Measurements from ENCODE around the gene PLCG2.

PLCG2 gene

DNA sequence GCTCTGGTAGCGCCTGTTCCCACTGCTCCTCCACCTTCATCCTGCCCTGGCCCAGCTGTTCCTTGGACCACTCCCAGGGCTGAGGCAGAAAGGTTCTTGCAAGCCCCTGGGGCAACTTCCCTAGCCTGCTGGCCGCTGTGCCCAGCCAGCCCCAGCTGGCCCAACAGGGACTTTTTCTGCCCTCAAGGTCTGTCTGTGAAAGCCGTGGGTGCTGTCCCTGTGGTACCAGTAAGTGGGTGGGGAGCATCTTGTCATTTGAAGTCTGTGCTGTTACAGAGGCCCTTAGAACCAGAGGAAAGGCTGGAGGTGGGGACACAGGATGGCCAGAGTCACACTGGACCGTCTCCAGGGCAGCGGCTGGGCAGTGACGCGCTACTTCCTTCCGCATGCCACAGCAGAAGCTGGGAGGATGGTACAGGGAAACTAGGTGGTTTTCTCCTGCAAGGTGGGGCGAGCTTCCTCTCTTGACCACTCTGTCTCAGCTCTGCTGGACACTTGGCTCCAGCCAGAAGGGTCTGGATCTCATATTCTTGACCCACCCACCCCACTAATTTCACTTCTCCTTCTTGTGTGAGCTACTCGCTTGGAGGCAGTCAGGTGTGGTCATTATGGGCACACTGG lies 87.8 kb downstream of the PLCG2 start:
- no peak overlapping the region for H3K4me3 Mint-ChIP-seq

GRCh38 chr16:81868057-81868748 lies 89.1 kb downstream of the PLCG2 start:
- H3K36me3 Mint-ChIP-seq (ENCODE audit: low read depth), result no peaks in the 10 kb centered on the region
- H3K4me1 Mint-ChIP-seq, result peaks cover 7% of the 10 kb centered on the region
- H3K9me3 Mint-ChIP-seq, result no peaks in the 10 kb centered on the region
- H3K27me3 Mint-ChIP-seq (ENCODE audit: low read depth), result peaks cover 32% of the 10 kb centered on the region
- H3K27ac Mint-ChIP-seq, result no peak overlapping the region
- H3K4me3 Mint-ChIP-seq, result no peak overlapping the region
- TF ChIP-seq, protein P1, sequence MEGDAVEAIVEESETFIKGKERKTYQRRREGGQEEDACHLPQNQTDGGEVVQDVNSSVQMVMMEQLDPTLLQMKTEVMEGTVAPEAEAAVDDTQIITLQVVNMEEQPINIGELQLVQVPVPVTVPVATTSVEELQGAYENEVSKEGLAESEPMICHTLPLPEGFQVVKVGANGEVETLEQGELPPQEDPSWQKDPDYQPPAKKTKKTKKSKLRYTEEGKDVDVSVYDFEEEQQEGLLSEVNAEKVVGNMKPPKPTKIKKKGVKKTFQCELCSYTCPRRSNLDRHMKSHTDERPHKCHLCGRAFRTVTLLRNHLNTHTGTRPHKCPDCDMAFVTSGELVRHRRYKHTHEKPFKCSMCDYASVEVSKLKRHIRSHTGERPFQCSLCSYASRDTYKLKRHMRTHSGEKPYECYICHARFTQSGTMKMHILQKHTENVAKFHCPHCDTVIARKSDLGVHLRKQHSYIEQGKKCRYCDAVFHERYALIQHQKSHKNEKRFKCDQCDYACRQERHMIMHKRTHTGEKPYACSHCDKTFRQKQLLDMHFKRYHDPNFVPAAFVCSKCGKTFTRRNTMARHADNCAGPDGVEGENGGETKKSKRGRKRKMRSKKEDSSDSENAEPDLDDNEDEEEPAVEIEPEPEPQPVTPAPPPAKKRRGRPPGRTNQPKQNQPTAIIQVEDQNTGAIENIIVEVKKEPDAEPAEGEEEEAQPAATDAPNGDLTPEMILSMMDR (IDR thresholded peaks at IDR 0.05; ENCODE audit: unreplicated experiment in 3 of 3), result no peak

More for the DNA sequence above, 87.8 kb downstream of the PLCG2 start:
- Mint-ChIP-seq H3K4me1 (peaks cover 7% of the 10 kb centered on the region), H3K27me3 (ENCODE audit: low read depth) (peaks cover 34% of the 10 kb centered on the region), H3K9me3 (no peaks in the 10 kb centered on the region), H3K36me3 (ENCODE audit: low read depth) (no peaks in the 10 kb centered on the region), H3K27ac (no peak overlapping the region)
- TF ChIP-seq, protein P1 (IDR thresholded peaks at IDR 0.05; ENCODE audit: unreplicated experiment in 3 of 3), result no peak

DNA sequence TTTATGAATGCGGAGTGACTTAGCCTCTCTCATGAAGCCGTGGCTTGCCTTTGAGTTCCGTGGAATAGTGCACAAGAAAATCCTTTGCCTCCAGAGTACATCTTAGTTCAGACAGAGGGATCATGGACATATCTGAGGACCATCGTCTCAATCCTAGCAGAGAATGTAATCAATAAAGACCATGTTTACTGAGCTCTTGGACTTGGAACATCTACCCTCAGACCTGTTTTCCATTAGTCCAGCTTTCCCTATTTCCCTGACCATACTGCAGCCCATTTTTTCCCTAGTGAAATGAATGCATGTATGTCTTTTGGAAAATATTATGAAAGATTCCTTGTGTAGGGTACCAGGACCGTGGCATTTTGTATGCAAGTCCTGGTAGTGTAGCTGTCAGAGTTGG lies 90.2 kb downstream of the PLCG2 start:
- Mint-ChIP-seq H3K27ac (no peak overlapping the region), H3K4me1 (peaks cover 5% of the 10 kb centered on the region), H3K27me3 (ENCODE audit: low read depth) (peaks cover 26% of the 10 kb centered on the region), H3K36me3 (ENCODE audit: low read depth) (no peaks in the 10 kb centered on the region), H3K9me3 (no peaks in the 10 kb centered on the region), H3K4me3 (no peak overlapping the region)
- TF ChIP-seq, protein P1 (IDR thresholded peaks at IDR 0.05; ENCODE audit: unreplicated experiment in 3 of 3), result no peak

GRCh38 chr16:81873206-81873605 lies 94.1 kb downstream of the PLCG2 start:
- no peak overlapping the region for H3K27ac Mint-ChIP-seq
- H3K4me3 Mint-ChIP-seq, result no peak overlapping the region
- H3K4me1 Mint-ChIP-seq, result no peaks in the 10 kb centered on the region
- no peaks in the 10 kb centered on the region for H3K36me3 Mint-ChIP-seq (ENCODE audit: low read depth)
- TF ChIP-seq, protein P1 (IDR thresholded peaks at IDR 0.05; ENCODE audit: unreplicated experiment in 3 of 3), result no peak
- peaks cover 18% of the 10 kb centered on the region for H3K27me3 Mint-ChIP-seq (ENCODE audit: low read depth)
- no peaks in the 10 kb centered on the region for H3K9me3 Mint-ChIP-seq

DNA sequence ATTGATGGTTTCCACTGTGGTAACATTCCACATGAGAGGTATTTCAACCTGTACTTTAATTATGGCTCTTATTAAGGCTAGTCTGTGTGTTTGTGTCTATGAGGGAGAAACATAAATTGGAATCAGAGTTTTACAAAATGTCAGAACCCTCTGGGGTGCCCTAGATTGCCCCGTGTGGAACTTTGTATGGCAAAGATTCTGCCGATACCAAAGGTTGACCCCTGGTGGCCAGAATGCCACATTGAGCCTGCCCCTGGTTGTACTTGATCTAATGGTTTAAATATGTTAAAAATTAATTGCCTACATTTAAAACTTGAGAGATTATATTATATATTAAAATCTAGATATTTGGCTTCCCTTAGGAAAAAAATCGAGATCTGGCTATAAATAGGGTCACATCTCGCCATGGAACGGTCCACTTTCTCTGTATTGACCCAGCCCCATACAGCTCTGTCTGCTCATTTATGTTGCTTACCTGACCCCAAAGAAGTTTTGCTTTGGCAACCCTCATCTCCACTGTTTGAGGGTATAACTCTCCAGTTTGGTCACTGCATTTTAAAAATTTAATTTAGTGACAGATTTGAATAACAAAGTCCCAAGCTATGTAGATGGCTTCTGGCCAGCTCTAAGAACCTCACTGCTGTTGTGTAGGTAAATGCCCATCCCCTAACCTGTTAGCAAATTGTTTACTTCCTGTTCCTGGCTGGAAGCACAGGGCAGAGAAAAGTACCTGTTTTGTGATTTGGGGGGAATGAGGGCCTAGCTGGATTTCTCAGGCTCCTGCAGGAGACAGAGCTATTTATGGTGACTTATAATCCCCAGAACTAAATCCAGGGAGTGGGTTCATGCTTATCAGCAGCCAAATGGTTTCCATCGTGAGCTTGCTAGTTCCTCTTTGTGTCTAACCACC lies 95.0 kb downstream of the PLCG2 start:
- H3K4me1 Mint-ChIP-seq, result no peaks in the 10 kb centered on the region
- peaks cover 16% of the 10 kb centered on the region for H3K27me3 Mint-ChIP-seq (ENCODE audit: low read depth)
- H3K9me3 Mint-ChIP-seq, result no peaks in the 10 kb centered on the region
- H3K36me3 Mint-ChIP-seq (ENCODE audit: low read depth), result no peaks in the 10 kb centered on the region
- H3K27ac Mint-ChIP-seq, result no peak overlapping the region
- TF ChIP-seq, protein P1 (IDR thresholded peaks at IDR 0.05; ENCODE audit: unreplicated experiment in 3 of 3), result peak; percentile 81 to 89 (median 87)
- no peak overlapping the region for H3K4me3 Mint-ChIP-seq
